ENCODE data around the gene DGKZ.

DGKZ gene

DNA sequence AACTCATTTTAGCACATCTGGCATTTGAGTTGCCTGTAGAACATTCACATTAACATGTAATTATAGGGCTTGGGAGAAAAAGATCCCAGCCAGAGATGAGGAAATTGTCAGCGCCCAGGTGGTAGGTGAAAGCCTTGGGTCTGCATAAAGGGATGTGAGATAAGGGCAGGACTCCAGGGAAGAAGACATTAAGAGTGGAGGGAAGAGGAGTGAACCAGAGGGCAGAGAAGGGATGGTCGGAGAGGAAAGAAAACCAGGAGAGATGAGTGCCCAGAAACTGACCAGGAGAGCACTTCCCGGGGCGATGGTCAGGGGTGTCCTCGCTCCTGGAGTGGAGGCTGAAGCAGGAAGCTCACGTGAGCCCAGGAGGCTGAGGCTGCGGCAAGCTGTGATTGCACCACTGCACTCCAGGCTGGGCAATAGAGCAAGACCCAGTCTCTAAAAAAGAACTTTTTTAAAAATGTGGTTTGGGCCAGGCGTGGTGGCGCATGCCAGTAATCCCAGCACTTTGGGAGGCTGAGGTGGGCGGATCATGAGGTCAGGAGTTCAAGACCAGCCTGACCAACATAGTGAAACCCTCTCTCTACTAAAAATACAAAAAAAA is 20.3 kb upstream of the DGKZ start:
- in situ Hi-C loops (cut with MboI; ENCODE audit: low sequenced_read_pairs): no loop called here

- in situ Hi-C loops (cut with MboI; ENCODE audit: low sequenced_read_pairs): no loop called here
These were observed 19.4 kb upstream of the DGKZ start for GRCh38 chr11:46327829-46328228.

- in situ Hi-C loops (cut with MboI; ENCODE audit: low sequenced_read_pairs): no loop called here
These were observed 17.1 kb upstream of the DGKZ start for GRCh38 chr11:46330154-46330553.

DNA sequence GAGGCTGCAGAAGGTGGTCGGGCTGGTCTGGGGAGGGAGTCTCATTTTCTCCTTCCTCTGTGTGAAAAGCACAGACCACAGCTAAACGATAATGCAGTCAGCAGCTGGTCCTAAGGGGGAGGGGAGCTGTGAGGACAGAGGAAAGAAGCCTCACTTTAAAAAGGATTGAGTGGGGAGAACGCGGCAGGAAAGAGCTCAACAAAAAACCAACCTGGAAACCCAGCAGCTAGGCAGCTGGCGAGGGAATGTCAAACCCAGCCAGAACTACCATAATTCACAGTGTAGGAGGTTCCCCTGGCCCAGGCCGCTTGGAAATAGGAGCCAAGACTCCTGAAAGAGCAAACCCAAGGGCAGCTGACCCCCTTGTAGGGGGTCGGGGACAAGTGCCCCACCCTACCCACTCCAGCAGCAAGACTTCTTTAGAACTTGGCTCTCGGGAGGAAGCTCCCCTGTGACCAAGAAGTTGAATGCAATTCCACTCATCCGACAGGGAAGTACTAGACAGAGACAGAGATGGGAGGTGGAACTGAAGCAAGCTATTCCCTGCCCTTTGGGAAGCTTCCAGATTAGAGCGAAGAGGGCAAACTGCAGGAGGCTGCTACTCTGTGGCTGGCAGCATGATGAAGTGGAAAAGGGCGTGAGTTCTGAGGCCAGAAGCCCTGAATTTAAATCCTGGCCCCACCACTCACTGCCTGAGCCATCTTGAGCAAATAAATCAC is 16.5 kb upstream of the DGKZ start:
- in situ Hi-C loops (cut with MboI; ENCODE audit: low sequenced_read_pairs): no loop called here

GRCh38 chr11:46331282-46331984 is 15.8 kb upstream of the DGKZ start:
- in situ Hi-C loops (cut with MboI; ENCODE audit: low sequenced_read_pairs): no loop called here

DNA sequence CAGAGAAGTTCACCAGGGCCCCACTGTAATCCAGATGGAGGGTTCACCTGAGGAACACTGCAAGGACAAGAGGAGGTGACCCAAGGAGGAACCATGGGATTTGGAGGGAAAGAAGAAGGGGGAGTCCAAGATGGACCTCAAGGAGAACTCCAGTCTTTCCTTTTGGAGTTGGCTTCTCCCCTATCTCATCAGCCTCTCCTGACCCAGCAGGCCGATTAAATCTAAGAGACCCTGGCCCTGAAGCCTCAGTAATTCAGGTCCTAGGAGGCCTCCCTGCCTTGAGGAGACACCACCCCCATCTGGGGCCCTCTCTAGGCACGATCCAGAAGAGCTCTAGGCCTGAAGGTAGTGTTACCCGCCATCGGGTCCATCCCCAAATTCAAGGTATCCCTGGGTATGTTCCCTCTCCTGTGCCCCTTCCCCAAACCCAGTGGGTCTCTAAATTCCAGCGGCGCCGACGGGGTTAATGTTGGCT is 15.1 kb upstream of the DGKZ start:
- in situ Hi-C loops (cut with MboI; ENCODE audit: low sequenced_read_pairs): no loop called here

DNA sequence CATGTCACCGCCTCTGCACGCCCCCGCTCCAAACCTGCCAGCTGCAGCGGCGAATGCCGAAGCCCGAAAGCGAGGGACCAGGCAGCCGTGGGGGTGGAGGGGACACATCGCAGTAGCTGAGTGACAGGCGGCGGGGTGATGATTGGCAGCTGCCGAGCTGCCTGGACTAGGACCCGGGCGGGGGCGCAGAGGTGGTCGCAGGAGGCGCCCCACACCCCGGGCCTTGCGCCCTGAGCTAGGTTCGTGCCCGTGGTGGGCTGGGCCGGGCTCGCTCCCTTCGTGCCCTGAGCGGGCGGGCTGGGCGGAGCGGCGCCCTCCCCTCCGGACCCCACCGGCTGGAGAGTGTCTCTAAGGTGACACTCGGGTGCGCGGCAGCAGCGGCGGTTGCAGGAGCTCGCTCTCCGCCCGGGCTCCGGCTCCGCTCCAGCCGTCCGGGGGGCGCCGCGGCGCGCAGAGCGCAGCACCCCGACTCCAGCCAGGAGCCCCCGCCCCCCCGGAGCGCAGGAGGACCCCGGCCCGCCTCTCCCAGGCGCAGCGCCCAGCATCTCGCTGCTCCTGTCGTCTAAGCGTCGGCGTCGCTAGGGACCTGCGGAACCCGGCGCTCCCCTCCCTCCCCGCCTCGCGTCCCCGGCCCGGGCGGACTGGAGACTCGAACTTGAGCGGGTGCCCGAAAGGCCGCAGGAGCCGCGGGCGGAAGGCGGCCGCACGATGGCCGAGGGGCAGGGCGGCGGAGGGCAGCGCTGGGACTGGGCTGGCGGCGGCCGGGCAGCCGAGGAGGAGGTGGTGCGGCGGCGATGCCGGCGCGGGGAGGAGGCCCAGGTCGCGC is 14.5 kb upstream of the DGKZ start:
- in situ Hi-C loops (cut with MboI; ENCODE audit: low sequenced_read_pairs): no loop called here

DNA sequence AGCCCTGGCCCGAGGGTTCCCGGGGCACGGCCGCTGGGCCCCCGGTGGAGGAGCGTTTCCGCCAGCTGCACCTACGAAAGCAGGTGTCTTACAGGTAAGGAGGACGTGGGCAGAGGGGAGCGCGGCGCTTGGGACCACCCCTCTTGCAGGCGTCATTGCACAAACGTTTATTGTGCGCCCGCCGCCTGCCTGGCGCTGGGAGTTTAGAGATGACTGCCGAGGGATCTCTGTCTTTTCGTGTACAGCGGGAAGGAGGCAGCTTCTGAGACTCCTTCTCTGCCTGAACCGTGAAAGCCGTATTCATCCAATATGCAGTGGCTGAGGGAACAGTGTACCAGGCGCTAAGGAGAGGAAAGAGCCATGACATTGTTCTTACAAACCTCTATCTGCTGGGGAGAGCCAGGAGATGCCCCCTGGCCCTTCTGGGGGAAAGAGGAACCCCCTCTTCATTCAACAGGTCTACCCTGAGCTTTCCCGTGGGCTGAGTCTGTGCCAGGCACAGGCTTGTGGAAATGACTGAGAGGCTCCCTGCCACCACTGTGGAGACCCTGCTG is 13.8 kb upstream of the DGKZ start:
- in situ Hi-C loops (cut with MboI; ENCODE audit: low sequenced_read_pairs): no loop called here

GRCh38 chr11:46334211-46334610 is 13.1 kb upstream of the DGKZ start:
- in situ Hi-C loops (cut with MboI; ENCODE audit: low sequenced_read_pairs): no loop called here

DNA sequence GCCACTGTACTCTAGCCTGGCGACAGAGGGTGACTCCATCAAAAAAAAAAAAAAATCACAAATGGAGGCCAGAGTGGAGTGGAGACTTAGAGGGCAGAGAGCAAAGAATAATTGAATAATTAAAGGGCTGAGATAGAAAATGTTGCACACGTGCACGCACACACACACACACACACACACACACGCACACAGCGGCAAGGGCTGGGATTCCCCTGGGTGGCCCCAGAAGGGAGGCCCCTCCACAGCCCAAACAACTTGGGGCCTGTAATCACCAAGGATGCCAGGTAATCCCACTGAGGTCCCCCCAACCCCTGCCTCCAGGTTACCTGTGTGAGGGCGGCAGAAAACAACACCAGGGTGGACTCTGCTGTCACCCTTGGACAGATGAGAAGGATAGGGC is 12.0 kb upstream of the DGKZ start:
- in situ Hi-C loops (cut with MboI; ENCODE audit: low sequenced_read_pairs): no loop called here

GRCh38 chr11:46335890-46336562 is 11.2 kb upstream of the DGKZ start:
- in situ Hi-C loops (cut with MboI; ENCODE audit: low sequenced_read_pairs): no loop called here

GRCh38 chr11:46336563-46337180 is 10.6 kb upstream of the DGKZ start:
- in situ Hi-C loops (cut with MboI; ENCODE audit: low sequenced_read_pairs): no loop called here

- in situ Hi-C loops (cut with MboI; ENCODE audit: low sequenced_read_pairs): no loop called here
These were observed 9.5 kb upstream of the DGKZ start for GRCh38 chr11:46337626-46338345.

- in situ Hi-C loops (cut with MboI; ENCODE audit: low sequenced_read_pairs): no loop called here
These were observed 8.7 kb upstream of the DGKZ start for GRCh38 chr11:46338636-46338987.

- in situ Hi-C loops (cut with MboI; ENCODE audit: low sequenced_read_pairs): no loop called here
These were observed 8.1 kb upstream of the DGKZ start for GRCh38 chr11:46338988-46339666.

DNA sequence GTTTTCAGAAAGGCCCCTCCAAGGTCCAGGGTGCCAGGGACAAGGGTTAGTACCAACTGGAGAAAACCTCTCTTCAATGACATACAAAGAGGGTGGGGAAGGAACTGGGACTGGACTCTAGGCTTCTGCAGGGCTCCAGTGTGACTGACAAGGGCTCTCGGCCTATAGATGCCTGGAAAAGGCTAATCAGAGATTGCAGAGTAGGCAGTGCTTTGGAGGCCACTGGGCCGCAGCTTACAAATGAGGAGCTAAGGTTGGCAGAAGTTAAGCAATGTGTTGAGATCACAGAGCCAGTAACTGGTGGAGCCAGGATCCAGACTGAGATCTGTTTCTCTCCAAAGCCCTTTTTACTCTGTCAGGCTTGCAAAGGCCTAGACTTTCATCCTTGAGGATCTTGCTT is 7.4 kb upstream of the DGKZ start:
- in situ Hi-C loops (cut with MboI; ENCODE audit: low sequenced_read_pairs): no loop called here

DNA sequence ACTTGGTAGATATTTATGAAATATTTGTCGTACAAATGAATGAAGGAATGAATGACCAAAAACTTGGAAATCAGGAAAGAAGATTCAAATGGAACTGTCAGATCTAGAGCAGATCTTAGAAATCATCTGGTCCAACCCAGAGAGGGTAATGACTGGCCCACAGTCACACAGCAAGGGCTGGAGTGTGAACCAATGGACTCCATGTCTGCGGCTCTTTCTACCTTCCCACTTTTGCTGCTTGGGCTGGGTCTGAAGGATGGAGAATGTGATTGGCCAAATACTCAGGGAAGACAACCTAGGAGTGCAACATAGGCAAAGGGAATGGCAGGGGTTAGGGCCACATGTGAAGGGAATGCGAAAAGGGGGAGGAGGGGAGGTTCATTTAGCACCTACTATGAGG is 5.8 kb upstream of the DGKZ start:
- in situ Hi-C loops (cut with MboI; ENCODE audit: low sequenced_read_pairs): no loop called here

DNA sequence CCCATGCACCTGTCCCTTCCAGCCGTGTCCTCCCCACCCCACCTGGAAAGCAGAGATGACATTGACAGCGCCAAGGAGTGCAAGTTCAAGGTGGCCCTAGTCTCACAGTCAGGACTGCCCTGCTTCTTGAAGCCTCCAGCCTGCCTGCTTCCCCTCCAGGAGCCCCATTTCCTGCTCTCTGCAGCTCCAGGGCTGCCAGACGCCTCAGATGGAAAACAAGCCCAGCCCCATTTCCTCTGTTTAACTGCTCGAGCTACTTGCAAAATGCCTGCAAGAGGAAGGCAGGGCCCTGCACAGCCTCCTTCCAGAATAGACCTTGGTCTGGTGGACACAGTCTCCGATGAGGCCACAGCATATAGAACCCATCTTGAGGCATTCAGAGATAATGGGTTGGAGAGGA is 5.0 kb upstream of the DGKZ start:
- in situ Hi-C loops (cut with MboI; ENCODE audit: low sequenced_read_pairs): no loop called here

- in situ Hi-C loops (cut with MboI; ENCODE audit: low sequenced_read_pairs): no loop called here
These were observed 3.7 kb upstream of the DGKZ start for GRCh38 chr11:46343520-46343919.
